Neutrophil (primary cell): ENCODE results near the gene SLC2A5.

ENCODE experiments used
- H3K27ac ChIP-seq: fragments of 200-600 bp; sonication (generic); 2 replicates; pipeline ENCODE4 v1.5.1; 2016; ENCODE audit warnings: mild to moderate bottlenecking, moderate library complexity
- H3K27me3 ChIP-seq: fragments of 200-600 bp; sonication (generic); 2 replicates; pipeline ENCODE4 v1.6.0; 2016; ENCODE audit warnings: mild to moderate bottlenecking
- H3K36me3 ChIP-seq: fragments of 200-600 bp; sonication (generic); 2 replicates; pipeline ENCODE4 v1.5.1; 2017
- H3K4me1 ChIP-seq, 2 experiments: fragments of 200-600 bp in 1 of 2; sonication (generic) in 1 of 2; 1 replicate in 1 of 2; 2 replicates in 1 of 2; pipeline versions ENCODE4 v1.5.1 to v1.6.1; 2013 to 2016; ENCODE audit warnings: low read depth in 1 of 2, low read length in 1 of 2, mild to moderate bottlenecking in 1 of 2, moderate library complexity in 1 of 2; ENCODE audit not compliant: control insufficient read depth in 1 of 2, insufficient read depth in 1 of 2
- H3K4me3 ChIP-seq, 2 experiments: fragments of 200-600 bp in 1 of 2; sonication (generic) in 1 of 2; 1 replicate in 1 of 2; 2 replicates in 1 of 2; pipeline ENCODE4 v1.5.1; 2013 to 2016; ENCODE audit warnings: low read depth in 1 of 2, low read length in 1 of 2, mild to moderate bottlenecking in 1 of 2, moderate library complexity in 1 of 2
- H3K9me3 ChIP-seq: fragments of 200-600 bp; sonication (generic); 2 replicates; pipeline ENCODE4 v1.5.1; 2016
- TF ChIP-seq, protein P1 (sequence below): fragments of 200-600 bp; sonication (generic); IDR thresholded peaks from 2 replicates; pipeline ENCODE4 v1.5.1; 2016; ENCODE audit warnings: antibody characterized with exemption

The SLC2A5 gene

DNA sequence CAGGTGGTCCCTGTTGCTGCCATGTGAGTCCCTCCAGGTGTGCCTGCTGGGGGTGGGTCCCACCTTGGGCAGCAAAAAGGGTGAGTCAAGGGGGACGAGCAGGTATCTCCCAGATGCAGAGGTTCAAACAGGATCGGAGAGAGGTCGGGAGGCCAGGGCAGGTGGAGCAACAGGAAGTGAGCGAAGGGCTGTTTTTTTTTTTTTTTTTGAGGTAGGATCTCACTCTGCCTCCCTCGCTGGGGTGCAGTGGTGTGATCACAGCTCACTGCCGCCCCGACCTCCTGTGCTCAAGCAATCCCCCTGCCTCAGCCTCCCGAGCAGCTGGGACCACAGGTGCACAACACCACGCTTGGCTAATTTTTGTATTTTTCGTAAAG is 82.6 kb downstream of the SLC2A5 start:
- peak overlapping the region; percentile 76 for H3K27ac ChIP-seq
- TF ChIP-seq, protein P1, sequence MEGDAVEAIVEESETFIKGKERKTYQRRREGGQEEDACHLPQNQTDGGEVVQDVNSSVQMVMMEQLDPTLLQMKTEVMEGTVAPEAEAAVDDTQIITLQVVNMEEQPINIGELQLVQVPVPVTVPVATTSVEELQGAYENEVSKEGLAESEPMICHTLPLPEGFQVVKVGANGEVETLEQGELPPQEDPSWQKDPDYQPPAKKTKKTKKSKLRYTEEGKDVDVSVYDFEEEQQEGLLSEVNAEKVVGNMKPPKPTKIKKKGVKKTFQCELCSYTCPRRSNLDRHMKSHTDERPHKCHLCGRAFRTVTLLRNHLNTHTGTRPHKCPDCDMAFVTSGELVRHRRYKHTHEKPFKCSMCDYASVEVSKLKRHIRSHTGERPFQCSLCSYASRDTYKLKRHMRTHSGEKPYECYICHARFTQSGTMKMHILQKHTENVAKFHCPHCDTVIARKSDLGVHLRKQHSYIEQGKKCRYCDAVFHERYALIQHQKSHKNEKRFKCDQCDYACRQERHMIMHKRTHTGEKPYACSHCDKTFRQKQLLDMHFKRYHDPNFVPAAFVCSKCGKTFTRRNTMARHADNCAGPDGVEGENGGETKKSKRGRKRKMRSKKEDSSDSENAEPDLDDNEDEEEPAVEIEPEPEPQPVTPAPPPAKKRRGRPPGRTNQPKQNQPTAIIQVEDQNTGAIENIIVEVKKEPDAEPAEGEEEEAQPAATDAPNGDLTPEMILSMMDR = no peak

DNA sequence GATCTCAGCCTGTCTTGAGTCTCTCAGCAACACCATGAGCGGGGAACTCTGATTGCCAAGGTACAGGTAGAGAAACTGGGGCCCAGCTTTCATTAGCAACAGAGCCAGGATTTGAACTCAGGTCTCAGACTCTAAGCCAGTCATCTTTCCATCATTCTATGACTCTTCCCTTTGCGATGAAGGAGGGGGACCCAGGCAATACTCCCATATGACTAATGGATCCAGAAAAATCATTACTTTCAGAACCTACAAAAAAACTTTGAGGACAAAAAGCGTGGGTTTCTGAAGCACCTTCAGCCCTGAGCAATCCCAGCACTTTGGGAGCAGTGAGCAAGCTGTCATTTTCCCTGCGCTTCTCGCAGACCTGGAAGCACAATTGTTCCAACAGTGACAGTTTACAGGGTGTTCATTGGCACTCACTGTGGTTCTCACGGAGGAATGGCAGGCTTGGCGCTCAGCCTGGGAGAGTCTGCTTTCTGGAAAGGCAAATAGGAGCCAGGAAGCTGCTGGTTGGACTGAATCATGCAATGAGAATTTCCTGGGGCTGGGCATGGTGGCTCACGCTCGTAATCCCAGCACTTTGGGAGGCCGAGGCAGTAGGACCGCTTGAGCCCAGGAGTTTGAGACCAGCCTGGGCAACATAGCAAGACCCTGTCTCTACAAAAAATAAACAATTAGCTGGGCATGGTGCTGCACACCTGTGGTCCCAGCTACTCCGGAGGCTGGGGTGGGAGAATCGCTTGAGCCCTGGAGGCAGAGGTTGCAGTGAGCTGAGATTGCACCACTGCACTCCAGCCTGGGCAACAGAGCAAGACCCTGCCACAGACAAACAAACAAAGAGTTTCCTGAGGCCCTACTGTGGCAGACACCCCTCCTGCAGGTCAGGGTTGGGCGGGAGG is 83.3 kb downstream of the SLC2A5 start:
- peak overlapping the region; percentile 76 for H3K27ac ChIP-seq
- H3K4me3 ChIP-seq = peak overlapping the region; percentile 39 to 47
- H3K9me3 ChIP-seq = no peaks in the 10 kb centered on the region
- TF ChIP-seq, protein P1 = no peak
- no peaks in the 10 kb centered on the region for H3K27me3 ChIP-seq
- no peaks in the 10 kb centered on the region for H3K36me3 ChIP-seq
- H3K4me1 ChIP-seq = peaks cover 56 to 63% of the 10 kb centered on the region in 2 experiments

More for the DNA sequence above, 82.6 kb downstream of the SLC2A5 start:
- Histone ChIP-seq H3K36me3 (no peaks in the 10 kb centered on the region), H3K9me3 (no peaks in the 10 kb centered on the region), H3K4me3 (peak overlapping the region; percentile 39 to 47), H3K4me1 (peaks cover 49 to 56% of the 10 kb centered on the region in 2 experiments), H3K27me3 (no peaks in the 10 kb centered on the region)
